Progenitor cell of endocrine pancreas (in vitro differentiated cells): ENCODE results near the gene GLB1L3. TPM values are rescaled to one million over a fixed set of nuclear protein-coding genes. Genes with fewer than 3 reads are reported as not detected.
"Not testable (repeated sequence)": the region's sequence is repeated elsewhere in the genome, so short reads cannot be mapped to it uniquely, and the experiment has no call there.

Experiments
- DNase-seq: peaks from one replicate; pipeline ENCODE4 v3.0.0; 2021; ENCODE audit warnings: low spot score; ENCODE audit not compliant: unreplicated experiment
- H3K27ac Mint-ChIP-seq: 2 replicates; pipeline ENCODE4 v1.8.0; 2021; ENCODE audit warnings: mild to moderate bottlenecking, moderate library complexity, mixed read lengths
- H3K27me3 Mint-ChIP-seq: 2 replicates; pipeline ENCODE4 v1.8.0; 2021; ENCODE audit warnings: mixed read lengths
- H3K36me3 Mint-ChIP-seq: 2 replicates; pipeline ENCODE4 v1.8.0; 2022; ENCODE audit warnings: mixed read lengths; ENCODE audit not compliant: insufficient read depth
- H3K4me1 Mint-ChIP-seq: 2 replicates; pipeline ENCODE4 v1.8.0; 2021; ENCODE audit warnings: low read depth, mixed read lengths
- H3K4me3 Mint-ChIP-seq: 2 replicates; pipeline ENCODE4 v1.8.0; 2021; ENCODE audit warnings: low read depth, mild to moderate bottlenecking, moderate library complexity, mixed read lengths
- H3K9me3 Mint-ChIP-seq: 2 replicates; pipeline ENCODE4 v1.8.0; 2021; ENCODE audit warnings: low read depth, mixed read lengths
- CTCF ChIP-seq: fragments of 200-600 bp; sonication (generic); IDR thresholded peaks from one replicate; pipeline ENCODE4 v1.5.0; 2021; ENCODE audit warnings: antibody characterized with exemption, mild to moderate bottlenecking; ENCODE audit not compliant: unreplicated experiment
- total RNA-seq: library from RNA; stranded (reverse); gene quantifications from 2 replicates; pipeline ENCODE4 v1.2.1, GENCODE V29; 2021

GLB1L3 gene
- total RNA-seq, 1 donor from 2014 or later = not detected

- Mint-ChIP-seq H3K36me3 (no peaks in the 10 kb centered on the region), H3K27ac (peak overlapping the region; percentile 31), H3K4me1 (peaks cover under 1% of the 10 kb centered on the region), H3K27me3 (peaks cover 49% of the 10 kb centered on the region), H3K4me3 (no peak overlapping the region), H3K9me3 (no peaks in the 10 kb centered on the region)
- no peak for DNase-seq
- no peak for TF ChIP-seq CTCF
Measured at GRCh38 chr11:134282121-134283045, 6.2 kb downstream of the GLB1L3 start.

GRCh38 chr11:134283461-134284230 lies 7.5 kb downstream of the GLB1L3 start:
- TF ChIP-seq CTCF = no peak
- Mint-ChIP-seq H3K36me3 (no peaks in the 10 kb centered on the region), H3K4me3 (no peak overlapping the region), H3K27ac (no peak overlapping the region), H3K4me1 (no peaks in the 10 kb centered on the region), H3K9me3 (no peaks in the 10 kb centered on the region), H3K27me3 (peaks cover 42% of the 10 kb centered on the region)
- DNase-seq = no peak

DNA sequence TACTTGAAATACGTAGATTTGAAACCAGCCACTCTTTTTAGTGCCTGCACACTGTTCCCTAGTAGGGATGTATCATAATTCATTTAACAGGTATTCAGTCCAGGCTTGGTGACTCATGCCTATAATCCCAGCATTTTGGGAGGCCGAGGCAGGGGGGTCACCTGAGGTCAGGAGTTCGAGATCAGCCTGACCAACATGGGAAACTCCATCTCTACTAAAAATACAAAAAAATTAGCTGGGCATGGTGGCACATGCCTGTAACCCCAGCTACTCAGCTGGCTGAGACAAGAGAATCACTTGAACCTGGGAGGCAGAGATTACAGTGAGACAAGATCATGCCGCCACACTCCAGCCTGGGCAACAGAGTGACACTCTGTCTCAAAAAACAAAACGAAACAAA lies 8.2 kb downstream of the GLB1L3 start:
- DNase-seq, H3K4me1 Mint-ChIP-seq, H3K4me3 Mint-ChIP-seq, H3K9me3 Mint-ChIP-seq, H3K27ac Mint-ChIP-seq, H3K36me3 Mint-ChIP-seq: not testable (repeated sequence)
- peaks cover 39% of the 10 kb centered on the region for H3K27me3 Mint-ChIP-seq

GRCh38 chr11:134287561-134287960 lies 11.4 kb downstream of the GLB1L3 start:
- H3K36me3 Mint-ChIP-seq = no peaks in the 10 kb centered on the region
- H3K4me1 Mint-ChIP-seq = no peaks in the 10 kb centered on the region
- no peaks in the 10 kb centered on the region for H3K9me3 Mint-ChIP-seq
- no peak overlapping the region for H3K4me3 Mint-ChIP-seq
- no peak overlapping the region for H3K27ac Mint-ChIP-seq
- peaks cover 18% of the 10 kb centered on the region for H3K27me3 Mint-ChIP-seq
- TF ChIP-seq CTCF = no peak
- no peak for DNase-seq

- DNase-seq = no peak
- no peak for TF ChIP-seq CTCF
- no peaks in the 10 kb centered on the region for H3K4me1 Mint-ChIP-seq
- no peaks in the 10 kb centered on the region for H3K36me3 Mint-ChIP-seq
- no peaks in the 10 kb centered on the region for H3K9me3 Mint-ChIP-seq
- H3K27ac Mint-ChIP-seq = no peak overlapping the region
- no peak overlapping the region for H3K4me3 Mint-ChIP-seq
- peaks cover 22% of the 10 kb centered on the region for H3K27me3 Mint-ChIP-seq
Measured at GRCh38 chr11:134288486-134288885, 12.3 kb downstream of the GLB1L3 start.
